ENCODE measurements around the gene FBN1.

Gene FBN1

DNA sequence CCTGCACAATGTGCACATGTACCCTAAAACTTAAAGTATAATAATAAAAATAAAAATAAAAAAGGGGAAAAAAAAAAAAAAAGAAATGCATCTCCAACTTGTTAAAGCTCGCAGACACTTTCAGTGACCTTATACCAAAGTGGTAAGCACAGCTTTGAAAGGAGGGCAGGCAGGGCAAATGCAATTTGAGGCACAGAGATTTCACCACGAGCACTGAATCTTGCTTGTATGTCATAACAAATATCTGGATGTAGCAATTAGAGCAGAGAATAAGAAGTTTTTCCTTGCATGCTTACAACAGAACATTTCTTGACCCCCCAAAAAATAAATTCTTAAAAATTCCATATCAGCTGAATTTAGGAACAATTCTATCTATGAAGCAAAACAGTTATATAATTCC, 66.5 kb downstream of the FBN1 start:
- no peak for DNase-seq

DNA sequence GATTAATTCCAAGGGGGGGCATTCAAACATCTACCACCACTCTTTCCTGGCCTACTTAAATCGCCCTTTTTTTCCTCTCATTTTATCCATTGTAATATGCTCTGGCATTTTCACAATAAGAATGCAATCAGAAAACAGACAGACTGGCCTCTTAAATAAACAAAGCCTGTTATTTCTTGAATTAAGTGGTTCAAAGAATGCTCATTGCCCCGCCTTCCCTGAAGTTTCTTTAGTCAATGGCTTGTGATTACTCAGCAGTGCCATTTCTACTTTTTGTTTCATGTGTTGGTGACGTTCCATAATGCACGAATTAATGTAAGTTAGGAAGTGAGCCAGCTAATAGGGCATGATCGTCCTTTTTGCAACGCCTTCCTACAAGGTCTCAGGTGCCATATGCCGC, 68.0 kb downstream of the FBN1 start:
- no peak for DNase-seq

DNA sequence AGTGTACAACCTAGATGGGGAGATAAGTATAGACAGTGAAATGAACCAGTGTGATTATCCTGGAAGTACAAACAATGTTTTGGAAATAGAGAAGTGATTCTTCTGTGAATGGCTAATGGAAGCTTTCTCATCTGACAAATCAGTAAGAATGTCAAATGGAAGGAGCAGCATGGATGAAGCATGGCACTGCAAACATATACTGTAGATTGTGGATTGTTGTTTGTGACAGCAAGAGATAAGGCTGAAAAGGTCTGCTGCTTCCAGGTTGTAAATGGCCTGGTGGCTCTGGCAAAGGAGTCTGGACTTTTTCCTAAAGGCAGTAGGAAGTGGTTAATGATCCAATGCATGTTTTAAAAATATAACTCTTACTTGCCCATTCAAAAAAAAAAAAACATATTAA, 71.3 kb downstream of the FBN1 start:
- DNase-seq = no peak

DNA sequence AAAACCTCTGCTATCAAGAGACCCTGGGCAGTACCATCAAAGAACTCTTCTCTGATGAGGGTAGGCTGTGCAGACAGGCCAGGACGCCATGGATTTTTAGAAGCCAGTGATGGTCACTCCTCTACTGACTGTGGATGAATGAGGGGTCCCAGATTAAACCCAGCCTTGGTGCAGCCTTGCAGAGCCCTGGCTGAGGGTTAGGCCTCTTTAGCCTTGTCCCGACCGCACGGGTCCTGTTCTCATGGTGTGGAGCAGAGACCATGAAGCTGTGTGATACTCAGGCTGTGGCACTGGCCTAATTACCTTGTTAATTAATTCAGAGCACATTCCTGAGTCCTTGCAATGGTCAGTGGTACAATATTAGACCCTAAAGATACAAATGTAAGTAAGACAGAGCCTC, 71.7 kb downstream of the FBN1 start:
- DNase-seq = no peak

DNA sequence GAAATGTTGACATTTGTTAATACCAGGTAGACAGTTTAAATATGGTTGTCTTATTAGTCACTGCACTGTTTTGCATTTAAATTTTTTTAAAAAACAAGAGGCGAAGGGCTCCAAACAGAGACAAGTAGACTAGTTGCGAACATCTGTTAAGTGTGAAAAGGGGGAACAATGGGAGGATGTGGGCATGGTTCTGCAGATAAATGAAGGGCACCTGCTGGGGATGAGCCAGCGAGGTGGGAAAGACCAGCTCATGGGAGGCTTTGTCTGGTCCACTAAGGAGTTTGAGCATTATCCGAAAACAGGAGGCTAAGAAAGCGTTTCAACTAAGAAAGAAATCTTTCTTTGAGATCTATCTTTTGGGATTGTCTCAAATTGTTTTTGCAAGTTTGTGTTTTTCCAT, 72.7 kb downstream of the FBN1 start:
- DNase-seq = no peak

DNA sequence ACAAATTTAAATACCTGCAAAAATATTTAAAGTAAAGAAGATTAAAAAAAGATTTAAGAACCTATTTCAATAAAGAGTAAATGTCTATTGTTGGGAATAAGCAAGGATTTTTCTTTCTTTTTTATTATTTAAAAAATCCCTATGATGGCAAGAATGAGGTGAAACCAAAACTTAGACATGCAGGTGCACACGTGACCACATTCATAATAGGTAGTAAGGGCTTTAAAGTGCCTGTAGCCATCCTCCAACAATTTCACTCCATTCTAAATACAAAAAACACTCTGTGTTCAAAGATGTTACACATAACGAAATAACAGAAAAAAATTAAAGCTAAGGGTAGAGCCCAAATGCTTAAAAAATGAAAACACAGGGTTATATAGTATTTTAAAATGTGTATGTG, 74.0 kb downstream of the FBN1 start:
- DNase-seq = no peak

DNA sequence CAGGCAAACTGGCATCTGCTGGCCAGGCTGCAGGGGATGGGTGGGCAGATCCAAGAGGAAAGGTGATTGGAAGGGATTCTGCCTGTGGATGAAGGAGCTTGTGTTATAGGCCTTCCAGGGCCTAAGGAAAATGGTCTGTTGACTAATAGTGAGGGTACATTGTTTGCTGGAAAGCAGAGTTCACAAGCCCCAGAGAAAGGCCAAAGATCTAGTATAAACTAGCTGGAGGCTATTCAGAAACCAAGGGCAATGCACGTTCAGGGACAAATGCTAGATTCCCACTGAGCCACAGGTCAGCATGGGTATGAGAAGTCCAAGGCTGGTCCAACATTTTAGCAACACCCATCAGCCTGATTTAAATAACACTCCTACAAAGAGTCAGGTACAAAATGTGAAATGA, 74.7 kb downstream of the FBN1 start:
- DNase-seq = no peak

DNA sequence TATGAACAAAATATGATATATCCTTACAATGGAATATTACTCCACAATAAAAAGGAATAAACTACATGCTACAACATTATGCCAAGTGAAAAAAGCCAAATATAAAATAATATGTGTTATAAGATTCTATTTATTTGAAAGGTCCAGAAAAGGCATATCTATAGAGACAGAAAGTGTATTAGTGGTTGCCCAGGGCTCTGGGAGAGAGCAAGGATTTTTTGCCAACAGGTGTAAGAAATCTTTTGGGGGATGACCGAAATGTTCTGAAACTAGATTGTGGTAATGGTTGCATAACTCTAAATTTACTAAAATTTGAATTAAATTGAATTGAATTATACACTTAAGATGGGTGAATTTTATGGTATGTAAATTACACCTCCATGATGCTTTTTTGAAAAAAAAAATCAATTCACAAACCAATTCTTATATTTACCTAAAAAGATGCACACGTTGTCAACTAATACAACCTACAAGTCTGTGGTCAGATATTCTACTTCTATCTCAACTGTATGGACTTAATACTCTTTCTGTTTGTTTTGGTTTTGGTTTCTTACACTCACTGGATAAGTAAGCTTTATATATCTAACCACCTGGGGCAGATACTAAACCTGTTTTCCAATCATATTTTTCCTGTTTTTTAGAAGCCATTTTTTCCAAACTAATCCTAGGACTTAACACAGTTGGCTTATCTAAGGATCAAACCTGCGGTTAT, 75.8 kb downstream of the FBN1 start:
- DNase-seq = no peak

DNA sequence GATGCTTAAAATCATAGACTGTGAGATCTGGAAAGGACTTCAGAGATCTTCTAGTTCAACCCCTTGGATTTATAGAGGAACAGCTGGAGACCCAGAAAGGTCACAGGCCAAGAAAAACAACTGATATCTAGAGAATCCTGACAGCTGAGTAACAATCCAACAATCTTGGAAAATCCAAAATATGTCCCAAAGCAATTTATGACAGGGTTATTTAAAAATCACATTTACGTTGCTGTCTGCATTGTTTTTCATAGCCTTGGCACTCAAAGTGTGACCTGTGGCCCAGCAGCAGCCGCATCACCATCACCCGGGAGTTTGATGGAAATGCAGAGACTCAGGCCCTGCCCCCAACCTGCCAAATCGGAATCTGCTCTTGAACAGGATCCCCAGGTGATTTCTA, 78.8 kb downstream of the FBN1 start:
- no peak for DNase-seq

DNA sequence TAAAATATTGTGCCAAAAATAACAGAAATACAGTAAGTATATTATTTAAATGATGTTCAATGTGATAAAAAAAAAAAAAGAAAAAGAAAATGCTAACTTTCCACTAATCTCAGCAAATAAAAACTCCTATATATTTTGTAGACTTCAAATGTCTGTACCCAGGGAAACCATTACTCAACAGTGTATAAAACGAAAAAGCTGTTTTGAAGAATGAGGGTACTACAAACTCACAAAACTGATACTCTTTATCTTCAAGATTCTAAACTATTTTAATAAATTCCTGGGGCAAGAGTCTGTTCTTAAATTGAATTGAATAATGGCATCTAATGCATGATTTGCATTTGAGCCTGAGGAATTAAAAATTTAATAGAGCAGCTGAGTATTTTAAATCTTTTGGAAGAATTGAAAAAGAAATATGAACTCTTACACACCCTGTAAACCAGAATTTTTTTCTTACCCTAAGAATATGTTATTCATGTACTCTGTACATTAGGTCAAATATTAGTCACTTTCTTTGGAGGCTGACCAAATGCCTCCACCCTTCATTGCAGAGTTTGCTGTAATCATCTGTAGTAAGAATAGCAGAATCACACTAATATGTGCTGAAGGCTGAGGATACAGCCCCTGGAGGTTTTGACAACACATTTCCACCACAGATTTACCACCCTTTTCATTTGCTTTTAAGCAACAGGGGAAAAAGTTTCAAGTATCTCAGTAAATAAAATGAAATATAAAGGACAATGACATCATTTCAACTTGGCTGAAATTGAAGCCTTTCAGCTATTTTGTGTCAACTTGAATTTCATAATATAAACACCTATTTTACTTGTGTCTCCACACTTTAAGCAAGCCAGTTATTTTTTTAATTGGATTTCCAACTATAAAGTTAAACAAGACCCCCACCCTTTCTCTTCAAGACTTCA, 79.7 kb downstream of the FBN1 start:
- DNase-seq = no peak

DNA sequence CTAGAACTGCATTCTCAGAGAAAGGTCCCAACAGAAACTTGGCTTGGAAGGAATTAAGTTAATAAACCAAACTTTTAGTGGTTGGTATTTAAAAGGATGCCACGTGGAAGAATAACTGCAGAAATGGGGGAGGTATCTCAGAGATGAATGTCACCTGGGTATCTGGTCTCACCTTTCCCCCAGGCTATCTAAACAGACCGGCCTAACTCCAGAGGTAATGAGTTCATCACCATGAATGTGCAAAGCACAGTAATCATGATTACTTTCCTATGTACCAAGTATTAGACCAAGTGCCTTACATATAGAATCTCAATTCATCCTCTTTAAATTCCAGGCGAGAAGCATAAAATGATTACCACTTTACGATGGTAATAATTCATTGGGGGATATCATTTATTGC, 80.8 kb downstream of the FBN1 start:
- no peak for DNase-seq

DNA sequence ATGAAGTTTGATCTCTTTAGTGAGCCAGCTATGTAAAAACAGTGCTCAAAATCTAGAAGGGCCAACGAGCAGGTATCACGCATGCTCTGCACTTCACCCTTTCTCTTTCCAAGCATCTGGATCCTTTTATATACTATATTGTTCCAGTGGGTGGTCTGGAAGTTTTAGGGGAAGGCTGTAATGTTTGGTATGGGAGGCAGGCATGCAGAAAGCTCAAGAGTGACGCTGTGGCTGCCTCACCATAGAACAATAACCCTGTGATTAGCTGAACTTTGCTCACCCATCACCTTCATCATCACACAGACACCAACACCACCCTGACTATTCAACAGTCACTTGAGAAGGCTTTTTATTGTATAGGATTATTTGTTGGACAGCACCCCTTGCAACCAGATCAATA, 81.6 kb downstream of the FBN1 start:
- no peak for DNase-seq

DNA sequence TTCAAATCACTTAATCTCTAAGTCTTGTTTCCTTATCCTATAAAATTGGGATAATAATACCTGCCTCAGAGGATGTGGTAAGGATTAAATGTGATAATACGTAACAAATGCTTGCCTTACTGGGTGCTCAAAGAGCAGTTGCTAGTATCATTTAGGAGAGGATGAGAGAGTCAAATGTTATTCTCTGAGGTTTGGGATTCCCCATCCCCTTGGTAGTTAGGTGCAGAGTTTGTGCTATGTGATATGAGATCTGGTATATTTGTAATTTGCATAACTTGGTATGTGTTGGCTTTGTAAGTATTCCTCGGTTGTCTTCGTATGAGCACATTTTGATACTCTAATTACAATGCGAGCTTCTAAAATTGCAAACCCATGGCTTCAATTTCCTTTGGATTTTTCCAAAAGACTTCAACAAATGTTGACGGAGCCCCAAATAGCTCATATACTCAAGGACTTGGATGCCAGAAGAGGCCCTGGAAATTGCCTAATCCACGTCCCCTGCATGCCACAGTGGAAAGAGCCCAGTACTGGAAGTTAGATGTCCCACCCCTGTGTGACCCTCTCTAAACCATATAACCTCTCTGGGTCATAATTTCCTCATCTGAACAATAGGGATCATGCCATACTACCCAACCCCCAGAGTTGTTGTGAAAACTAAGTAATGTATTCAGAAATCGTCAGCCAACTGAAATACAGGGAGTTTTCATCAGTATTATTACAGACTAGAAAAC, 85.0 kb downstream of the FBN1 start:
- no peak for DNase-seq

DNA sequence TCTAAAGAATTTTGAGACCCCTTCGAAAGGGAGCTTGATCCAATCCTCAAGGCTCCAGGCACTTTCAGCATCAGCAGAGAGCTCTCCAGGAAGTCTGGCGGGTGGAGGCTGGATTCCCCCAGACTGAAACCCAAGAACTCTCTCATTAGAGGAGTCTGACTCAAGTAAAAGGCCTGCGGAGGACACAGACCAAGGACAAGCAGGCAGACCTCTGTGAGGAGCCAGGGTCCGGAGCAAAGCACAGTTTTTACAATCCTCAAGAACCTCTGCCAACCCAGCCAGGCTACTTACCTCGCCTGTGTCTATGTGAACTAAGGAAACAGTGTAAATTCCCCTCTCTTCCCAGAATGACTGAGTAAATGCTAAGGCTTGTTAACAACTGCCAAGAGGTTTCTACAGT, 86.2 kb downstream of the FBN1 start:
- DNase-seq = no peak

DNA sequence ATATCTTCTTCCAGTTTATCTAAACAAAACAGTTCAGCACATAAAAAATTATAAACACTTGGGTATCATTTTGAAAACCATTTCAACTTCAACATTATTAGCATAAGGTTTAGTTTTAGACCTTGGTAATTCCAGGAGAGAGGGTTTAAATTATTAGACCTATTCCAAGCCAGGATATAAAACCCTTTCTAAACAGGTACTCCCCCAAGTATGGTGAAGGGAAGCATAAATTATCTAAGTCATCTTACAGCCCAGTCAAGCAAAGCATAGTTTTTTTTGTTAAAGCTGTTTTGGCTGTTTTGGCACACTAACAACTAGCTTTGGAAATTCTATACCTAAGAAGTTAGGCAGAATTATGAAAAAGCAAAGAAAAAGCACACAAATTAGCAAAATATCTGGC, 87.3 kb downstream of the FBN1 start:
- DNase-seq = no peak

DNA sequence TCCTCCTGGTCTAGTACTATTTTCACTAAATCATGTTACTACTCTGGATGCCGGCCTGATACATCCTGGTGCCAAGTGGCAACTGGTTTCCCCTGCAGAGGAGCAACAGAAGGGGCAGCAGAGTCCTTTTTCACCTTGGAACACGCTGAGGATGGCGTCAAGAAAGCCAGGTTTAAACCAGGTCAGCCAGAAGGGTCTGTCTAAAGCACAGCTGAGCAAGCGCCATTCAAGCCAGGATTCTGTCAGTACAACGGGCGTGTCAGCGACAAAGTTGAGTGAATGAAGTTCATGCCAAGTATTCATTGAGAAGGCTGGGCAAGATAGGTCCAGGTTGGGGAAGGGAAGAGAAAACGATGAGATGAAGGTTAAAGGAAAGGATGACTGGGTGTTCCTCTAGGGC, 88.2 kb downstream of the FBN1 start:
- no peak for DNase-seq

DNA sequence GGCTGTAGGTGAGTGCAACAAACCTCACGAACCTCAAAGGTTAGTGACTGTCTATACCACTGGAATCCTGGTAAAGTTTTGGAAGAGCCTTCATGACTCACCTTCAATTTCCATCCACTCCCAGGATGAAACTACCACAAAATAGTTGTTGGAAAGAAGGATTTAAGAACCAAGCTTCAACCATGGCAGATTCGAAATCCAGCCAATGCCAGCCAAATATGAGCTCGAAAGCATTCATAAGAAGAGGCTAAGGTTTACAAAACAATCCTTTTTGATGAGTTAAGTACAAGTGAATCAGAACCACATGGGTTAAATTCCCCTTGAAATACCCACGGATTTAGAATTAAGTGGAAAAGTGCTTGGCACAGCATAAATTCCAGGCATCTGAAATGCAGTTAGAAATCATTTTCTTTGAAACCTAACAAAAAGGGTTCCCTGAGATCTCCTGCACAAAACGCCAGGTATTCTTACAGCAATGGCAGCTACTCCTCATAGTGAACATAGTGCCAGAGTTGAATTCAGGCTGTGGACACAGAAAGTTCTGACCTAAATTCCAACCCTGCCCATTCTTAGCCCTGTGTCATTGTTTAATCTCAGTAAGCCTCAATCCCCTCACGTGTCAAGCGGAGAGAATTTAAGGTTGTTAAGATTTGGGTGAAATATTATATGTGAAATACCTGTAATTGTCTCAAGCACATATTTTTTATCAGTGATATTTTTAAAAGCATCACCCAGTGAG, 89.2 kb downstream of the FBN1 start:
- DNase-seq = no peak

DNA sequence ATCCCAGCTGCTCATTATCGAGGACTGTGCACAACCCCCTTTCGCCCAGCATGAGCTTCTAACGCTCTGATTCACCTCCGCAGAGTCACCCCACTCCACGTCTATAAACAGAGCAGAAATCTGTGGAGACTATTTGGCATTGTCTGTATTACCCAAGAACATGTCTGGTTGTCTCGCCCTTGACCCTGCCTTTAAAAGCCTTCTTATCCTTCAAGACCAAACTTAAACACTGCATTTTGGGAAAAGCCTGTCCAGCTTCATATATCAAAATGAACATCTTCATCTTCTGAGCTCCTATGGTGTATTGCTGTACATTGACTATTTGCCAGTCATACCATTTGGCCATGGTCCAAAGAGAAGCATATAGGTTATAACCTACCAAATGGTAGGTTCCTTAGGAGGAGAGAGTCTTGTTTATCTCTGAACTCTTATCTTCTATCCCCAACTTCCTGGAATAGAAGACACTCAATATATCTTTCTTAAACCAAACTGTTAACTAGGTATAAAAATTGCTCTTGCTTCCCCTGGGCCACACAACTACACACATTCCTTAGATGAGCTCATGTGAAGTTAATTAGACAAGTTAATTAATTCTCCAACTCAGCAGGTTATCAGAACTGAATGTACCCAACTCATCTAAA, 90.1 kb downstream of the FBN1 start:
- no peak for DNase-seq

DNA sequence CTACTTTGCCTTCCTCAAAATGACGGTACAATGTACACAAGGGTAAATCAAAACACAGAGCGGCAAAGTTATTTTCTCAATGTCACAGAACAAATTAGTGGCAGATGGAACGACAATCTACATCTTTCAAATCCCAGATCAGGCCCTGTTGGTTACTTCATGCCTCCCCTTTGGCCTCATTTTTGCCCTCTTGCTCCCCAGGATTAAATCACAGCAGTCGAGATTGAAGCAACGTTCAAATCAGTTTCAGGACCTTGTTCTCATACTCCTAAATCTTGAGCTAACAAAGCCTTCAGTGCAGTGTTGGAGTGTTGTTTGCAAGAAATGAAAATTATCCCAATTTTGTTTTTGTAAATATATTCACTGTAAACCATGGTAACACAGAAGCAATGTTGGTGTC, 91.4 kb downstream of the FBN1 start:
- no peak for DNase-seq

DNA sequence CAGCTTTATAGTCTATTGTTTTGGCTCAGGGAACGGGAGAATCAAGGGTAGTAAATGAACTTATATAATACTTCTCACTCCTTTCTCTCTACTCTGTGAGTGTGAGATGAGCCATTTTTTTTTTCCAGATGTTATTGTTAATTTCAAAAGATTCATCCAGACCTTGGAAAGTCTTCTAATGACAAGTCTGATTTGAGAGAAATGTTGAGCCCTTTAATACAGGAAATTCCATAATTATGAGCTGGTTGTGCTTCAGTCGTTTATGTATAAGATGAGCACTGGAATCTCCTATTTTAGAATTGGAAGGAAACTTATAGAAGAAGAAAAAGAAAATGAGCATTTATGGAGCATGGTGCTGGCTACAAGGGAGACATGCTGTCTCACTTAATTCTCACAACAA, 92.0 kb downstream of the FBN1 start:
- DNase-seq = no peak

DNA sequence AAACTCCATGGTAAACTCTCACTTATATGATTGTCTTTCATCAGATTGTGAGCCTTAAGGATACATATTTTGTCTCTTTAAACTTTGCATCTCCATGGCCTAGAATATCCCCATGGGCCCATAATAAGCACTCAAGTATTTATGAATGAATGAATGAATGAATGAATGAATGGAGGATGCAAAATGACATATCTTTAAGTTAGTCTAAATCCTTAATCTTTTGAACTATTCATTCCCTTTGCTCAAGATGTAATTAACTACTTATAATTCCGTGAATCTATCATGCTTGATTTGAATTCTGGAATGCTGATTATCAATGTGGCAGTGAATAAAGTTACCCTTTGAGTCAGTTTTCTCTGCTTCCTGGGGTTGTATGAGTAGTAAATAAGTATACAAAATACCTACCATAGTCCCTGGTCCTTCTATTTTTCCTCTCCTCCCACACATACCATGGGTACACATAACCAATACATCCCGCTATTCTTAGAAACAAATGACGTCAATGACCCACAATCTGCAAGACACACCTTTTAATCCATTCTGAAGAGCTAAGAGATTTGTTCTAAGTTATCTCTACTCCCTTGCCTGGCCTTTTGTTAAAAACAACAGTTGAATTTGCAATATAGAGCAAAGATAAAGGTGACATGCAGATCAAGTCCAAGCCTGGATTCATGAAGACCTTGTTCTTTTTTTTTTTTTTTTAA, 94.5 kb downstream of the FBN1 start:
- DNase-seq = no peak

DNA sequence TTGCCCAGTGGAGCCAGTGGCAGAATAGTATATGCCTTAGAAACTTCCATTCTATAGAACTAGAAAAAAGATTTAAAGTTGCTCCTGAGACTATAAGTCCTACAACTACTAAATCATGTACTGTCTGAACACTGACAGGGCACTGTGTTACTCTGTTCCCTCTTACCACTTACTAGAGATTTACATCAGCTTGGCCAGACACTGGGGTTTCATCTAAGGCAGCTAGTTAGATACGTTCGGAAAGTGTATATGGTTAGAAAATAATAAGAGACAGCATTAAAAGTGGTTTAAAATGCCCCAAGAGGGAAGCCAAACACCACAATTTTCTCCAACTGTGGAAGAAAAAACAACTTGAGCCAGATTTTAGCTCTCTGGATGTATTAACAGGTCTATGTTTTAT, 97.1 kb downstream of the FBN1 start:
- no peak for DNase-seq
